SKM-1 (cell line): ENCODE measurements around the gene XIST.
"Not testable (repeated sequence)": the region's sequence is repeated elsewhere in the genome, so short reads cannot be mapped to it uniquely, and the experiment has no call there.

Experiments
- DNase-seq: peaks from one replicate; lab custom pipeline; 2025; ENCODE audit not compliant: unreplicated experiment; lab: John Stamatoyannopoulos, UW

XIST gene

GRCh38 chrX:73852467-73852866 lies at the start of gene XIST:
Gene XIST (minus strand): TSS chrX:73852714.
- no peak for DNase-seq

GRCh38 chrX:73898315-73898714 lies 45.8 kb upstream of the XIST start:
- not testable (repeated sequence) for DNase-seq

GRCh38 chrX:73892515-73893090 lies 40.1 kb upstream of the XIST start:
- not testable (repeated sequence) for DNase-seq

GRCh38 chrX:73882260-73882659 lies 29.7 kb upstream of the XIST start:
- DNase-seq: not testable (repeated sequence)

- DNase-seq: no peak
Observed at GRCh38 chrX:73877687-73878086, 25.2 kb upstream of the XIST start.

DNA sequence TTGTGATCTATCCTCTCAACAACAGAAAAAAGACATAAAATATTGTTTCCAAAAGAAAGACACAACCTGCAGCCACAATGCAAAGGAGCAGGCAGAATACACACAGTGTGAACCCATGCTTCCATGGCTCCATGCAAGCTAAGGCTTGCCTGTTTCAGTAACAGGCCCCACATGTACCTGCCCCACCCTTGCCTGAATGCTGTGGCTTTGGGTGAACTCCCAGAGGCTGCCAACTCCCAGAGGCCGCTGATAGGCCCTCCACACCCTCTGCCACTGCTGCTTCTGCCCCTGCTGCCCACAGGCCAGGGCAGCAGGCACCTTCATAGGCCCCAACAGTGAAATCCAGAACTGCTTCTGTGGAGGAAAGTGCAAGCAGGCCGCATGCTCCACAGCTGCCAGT lies 24.4 kb upstream of the XIST start:
- DNase-seq: no peak

DNA sequence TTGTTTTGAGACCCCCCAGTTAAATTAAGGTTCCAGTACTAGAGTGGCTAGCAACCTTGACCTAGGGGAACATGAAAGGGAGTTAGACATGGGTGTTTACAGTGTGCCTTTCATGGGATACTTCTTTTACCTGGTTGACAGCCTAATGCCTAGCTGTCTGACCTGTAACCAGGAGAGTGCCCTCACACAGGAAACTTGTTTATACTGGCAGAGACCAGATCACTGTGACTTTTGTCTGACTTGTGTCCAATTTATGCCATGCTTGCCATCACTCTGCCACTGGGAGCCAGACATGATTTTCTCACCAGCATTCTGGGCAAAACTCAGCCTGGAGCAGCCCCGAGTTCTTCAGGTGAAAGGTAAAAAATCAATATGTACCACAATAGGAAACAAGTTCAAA lies 16.4 kb upstream of the XIST start:
- DNase-seq: no peak

GRCh38 chrX:73867144-73867543 lies 14.6 kb upstream of the XIST start:
- no peak for DNase-seq

DNA sequence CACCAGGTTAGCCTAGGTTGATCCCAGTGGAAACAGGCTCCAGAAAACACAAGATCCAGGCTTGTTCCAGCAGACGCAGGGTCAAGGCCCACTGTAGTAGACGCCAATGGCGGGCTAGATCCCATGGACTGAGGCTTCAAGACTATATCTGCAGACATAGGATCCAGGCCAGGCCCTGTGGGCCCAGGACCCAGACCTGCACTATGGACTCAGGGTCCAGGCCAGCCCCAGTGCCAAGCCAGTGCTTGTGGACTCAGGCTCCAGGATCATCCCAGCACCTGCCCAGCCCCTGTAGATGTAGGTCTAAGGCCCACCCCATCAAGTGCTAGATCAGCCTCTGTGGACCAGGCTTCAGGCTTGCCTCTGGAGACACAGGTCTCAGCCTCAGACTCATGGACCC lies 11.3 kb upstream of the XIST start:
- DNase-seq: no peak

- no peak for DNase-seq
Observed at GRCh38 chrX:73863268-73863667, 10.8 kb upstream of the XIST start.

DNA sequence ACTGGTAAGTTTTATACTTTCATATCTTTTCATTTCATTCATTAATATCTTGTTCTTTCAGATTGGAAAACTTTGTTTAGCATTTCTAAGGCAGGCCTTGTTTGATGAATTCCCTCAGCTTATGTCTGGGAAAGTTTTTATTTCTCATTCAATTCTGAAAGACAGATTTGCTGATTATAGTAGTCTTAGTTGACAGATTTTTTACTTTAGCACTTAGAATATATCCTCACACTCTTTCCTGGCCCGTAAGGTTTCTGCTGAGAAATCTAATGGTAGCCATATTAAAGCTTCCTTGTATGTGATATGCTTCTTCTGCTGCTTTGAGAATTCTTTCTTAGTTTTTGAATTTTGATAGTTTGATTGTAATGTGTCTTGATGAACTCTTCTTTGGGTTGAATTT lies 7.1 kb upstream of the XIST start:
- no peak for DNase-seq

- peak; percentile 36 for DNase-seq
Observed at GRCh38 chrX:73855546-73855945, 3.0 kb upstream of the XIST start.

DNA sequence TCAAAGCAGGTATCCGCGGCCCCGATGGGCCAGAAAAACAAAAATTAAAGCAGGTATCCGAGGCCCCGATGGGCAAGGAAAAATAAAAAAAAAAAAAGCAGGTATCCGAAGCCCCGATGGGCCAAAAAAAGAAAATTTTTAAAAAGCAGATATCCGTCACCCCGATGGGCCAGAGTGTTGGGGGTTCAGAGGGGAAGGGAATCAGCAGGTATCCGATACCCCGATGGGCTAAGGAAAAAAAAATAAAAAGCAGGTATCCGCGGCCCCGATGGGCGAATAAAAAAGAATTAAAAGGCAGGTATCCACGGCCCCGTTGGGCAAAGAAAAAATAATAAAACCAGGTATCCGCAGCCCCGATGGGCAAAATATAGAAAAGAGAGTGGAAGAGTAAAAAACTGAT lies 492 bp downstream of the XIST start:
- no peak for DNase-seq

GRCh38 chrX:73851014-73852009 lies 1.2 kb downstream of the XIST start:
- no peak for DNase-seq

GRCh38 chrX:73850124-73851013 lies 2.1 kb downstream of the XIST start:
- DNase-seq: no peak

DNA sequence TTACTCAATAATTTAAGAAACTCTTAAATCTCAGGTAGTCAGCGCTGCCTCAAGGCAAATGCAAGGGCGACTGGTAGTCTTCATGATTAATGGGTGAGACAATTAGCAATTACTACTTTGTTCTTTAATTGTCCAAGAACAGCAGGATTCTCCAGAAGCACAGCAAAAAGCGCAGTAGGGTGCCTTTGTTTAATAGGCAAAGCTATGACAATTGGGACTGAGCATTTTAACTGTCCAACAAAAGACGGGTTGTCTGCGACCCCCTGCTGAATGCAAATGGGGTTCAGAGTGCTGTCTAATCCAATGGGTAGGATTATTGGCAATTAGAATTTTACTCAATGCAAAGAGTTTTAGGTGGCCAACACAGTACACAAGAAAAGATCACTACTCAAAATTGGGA lies 3.4 kb downstream of the XIST start:
- DNase-seq: no peak

DNA sequence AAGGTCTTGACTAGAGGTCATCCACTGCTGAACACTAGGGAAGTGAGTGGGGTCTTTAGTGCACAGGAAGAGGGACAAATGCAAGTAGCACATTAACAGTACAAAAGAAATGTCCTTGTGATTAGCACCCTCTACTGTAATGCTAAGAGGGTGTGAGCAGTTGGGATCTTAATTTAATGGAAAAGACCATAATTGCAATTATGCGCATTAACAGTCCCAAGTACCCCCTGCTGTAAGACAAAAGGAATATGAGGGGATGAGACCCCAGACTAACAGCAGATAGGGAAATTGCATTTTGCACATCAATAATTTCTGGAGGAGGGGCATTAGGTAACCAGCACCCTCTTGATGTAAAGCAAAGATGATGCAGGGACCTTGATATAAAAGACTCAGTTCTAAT lies 4.5 kb downstream of the XIST start:
- no peak for DNase-seq

GRCh38 chrX:73847100-73847499 lies 5.4 kb downstream of the XIST start:
- DNase-seq: no peak

DNA sequence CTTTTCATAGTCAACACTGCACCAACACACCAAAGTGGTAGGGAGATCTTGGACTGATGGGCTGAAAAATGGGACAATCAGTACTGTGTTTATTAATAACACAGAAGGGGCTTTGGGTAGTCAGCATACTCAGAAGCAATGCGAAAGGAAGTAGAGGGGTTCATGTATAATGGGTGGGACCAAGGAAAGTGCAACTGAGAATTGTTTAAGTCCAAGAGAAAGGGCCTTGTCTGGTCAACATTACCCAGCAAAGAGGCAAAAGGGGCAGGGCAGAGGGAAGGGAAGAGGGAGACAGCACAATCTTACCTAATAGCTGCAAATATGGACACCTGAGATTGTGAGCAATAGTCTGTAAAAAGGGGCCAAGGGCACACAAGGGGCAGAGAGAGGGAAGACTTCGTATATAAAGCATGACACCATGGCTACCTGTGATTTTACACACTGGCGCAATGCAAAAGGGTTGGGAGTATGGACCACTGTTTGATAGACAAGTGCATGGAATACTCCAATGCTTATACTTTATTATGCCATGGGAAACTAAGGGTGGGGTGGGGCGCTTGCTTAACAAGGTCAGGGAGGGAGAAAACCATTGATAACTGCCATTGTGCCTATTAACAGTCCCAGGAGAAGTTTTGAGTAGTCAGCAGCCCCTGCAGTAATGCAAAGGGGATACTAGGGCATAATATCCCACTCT lies 9.8 kb downstream of the XIST start:
- DNase-seq: no peak

- DNase-seq: no peak
Observed at GRCh38 chrX:73841337-73841736, 11.2 kb downstream of the XIST start.
